Naive B cell (primary cell): ENCODE data around the gene MAP3K21. TPM values are rescaled to one million over a fixed set of nuclear protein-coding genes. Genes with fewer than 3 reads are reported as not detected.

Source experiments
- ATAC-seq, 2 donors: fragments of 150-1000 bp; cut with Tn5 transposase; 2 replicates each; pipeline ENCODE4 v1.10.0; 2021; ENCODE audit warnings: low read depth in 2 of 2, mild to moderate bottlenecking in 2 of 2, moderate library complexity in 2 of 2
- DNase-seq: peaks from one replicate; pipeline ENCODE4 v3.0.0; 2022
- H3K27ac Mint-ChIP-seq, 6 donors: one replicate each; pipeline ENCODE4 v1.8.0; 2020 to 2022; ENCODE audit warnings: mild to moderate bottlenecking in 6 of 6, mixed read lengths in 6 of 6, moderate library complexity in 5 of 6, inconsistent platforms in 2 of 6
- H3K27me3 Mint-ChIP-seq, 3 donors: one replicate each; pipeline ENCODE4 v1.8.0; 2021 to 2022; ENCODE audit warnings: mixed read lengths in 3 of 3, mild to moderate bottlenecking in 1 of 3
- H3K36me3 Mint-ChIP-seq, 2 donors: one replicate each; pipeline ENCODE4 v1.8.0; 2020 to 2022; ENCODE audit warnings: mixed read lengths in 2 of 2, inconsistent platforms in 1 of 2, mild to moderate bottlenecking in 1 of 2
- H3K4me1 Mint-ChIP-seq, 3 donors: one replicate each; pipeline ENCODE4 v1.8.0; 2020 to 2022; ENCODE audit warnings: mixed read lengths in 3 of 3, inconsistent platforms in 1 of 3, mild to moderate bottlenecking in 1 of 3, moderate library complexity in 1 of 3
- H3K4me3 Mint-ChIP-seq, 8 donors: one replicate each; pipeline ENCODE4 v1.8.0; 2020 to 2022; ENCODE audit warnings: mild to moderate bottlenecking in 8 of 8, mixed read lengths in 8 of 8, moderate library complexity in 8 of 8, inconsistent platforms in 2 of 8
- H3K9me3 Mint-ChIP-seq, 7 donors: one replicate each; pipeline ENCODE4 v1.8.0; 2020 to 2022; ENCODE audit warnings: mixed read lengths in 7 of 7, mild to moderate bottlenecking in 5 of 7, inconsistent platforms in 2 of 7, moderate library complexity in 1 of 7
- polyA plus RNA-seq, 6 donors: library from polyadenylated mRNA; unstranded; fragments of 300-500 nt; fragmentation: Illumina TruSeq; gene quantifications; one replicate each; pipeline ENCODE4 v1.2.3, GENCODE V29; 2021; ENCODE audit warnings: low read depth in 6 of 6

MAP3K21 gene
- polyA plus RNA-seq, 6 donors from 2014 or later, result 0.47 to 1.6 (median 0.94) TPM

DNA sequence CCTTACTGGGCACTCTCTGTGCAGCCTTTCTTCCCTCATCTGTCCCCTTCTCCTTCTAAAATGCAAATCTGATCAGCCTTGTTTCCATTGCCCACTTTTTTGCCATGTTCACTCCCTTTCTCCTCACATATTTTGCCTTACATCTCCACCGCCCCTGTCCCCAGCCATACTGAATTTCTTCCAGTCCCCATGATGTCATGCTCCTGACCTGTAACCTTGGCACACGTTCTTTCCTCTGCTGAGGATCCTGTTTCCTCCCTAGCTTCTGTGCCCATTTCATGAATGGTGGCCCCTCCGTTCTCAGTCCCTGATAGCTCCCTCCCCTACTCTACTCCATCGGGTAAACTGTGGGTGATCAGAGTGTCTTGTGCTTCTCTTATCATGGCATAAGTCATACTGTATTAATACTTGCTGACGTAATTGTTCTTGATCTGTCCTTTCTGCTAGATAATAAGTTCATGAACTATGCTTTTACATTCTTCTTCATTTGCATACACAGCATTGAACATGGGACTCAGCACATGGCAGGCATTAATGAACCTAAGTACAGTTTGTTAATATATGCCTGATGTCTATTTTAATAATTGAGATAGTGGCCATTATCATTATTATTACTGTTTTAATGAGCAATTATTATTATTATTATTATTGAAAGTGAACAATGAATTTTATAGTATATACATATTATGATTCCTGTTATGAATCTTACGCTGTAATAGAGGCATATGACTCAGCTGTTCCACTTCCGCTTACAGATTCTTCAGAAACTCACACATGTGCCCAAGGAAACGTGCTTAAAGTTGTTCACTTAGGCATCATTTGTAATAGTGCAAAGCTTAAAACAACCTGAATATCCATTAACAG is 28.5 kb downstream of the MAP3K21 start:
- H3K27ac Mint-ChIP-seq, result peak overlapping the region in 1 of 6 donors; percentile 10
- peaks cover 4 to 10% (median 5%) of the 10 kb centered on the region in 3 donors for H3K4me1 Mint-ChIP-seq
- no peaks in the 10 kb centered on the region for H3K36me3 Mint-ChIP-seq
- H3K4me3 Mint-ChIP-seq, result peak overlapping the region in 1 of 8 donors; percentile 36
- DNase-seq (no peak), ATAC-seq (no peak)
- H3K27me3 Mint-ChIP-seq, result no peaks in the 10 kb centered on the region
- H3K9me3 Mint-ChIP-seq, result no peaks in the 10 kb centered on the region

DNA sequence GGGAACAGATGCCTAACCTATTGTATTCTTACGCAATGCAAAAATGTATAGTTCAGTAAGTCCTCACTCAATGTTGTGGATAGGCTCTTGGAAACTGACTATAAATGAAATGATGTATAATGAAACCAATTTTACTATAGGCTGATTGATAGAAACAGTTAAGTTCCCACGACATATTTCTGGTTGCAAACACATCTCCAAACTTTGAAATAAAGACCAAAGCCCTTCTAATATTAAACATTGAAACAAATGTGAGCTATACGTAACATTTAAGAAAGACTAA is 29.1 kb downstream of the MAP3K21 start:
- Mint-ChIP-seq H3K27ac (no peak overlapping the region), H3K36me3 (no peaks in the 10 kb centered on the region), H3K4me1 (peaks cover 4 to 10% (median 5%) of the 10 kb centered on the region in 3 donors), H3K4me3 (peak overlapping the region in 1 of 8 donors; percentile 56), H3K9me3 (no peaks in the 10 kb centered on the region), H3K27me3 (no peaks in the 10 kb centered on the region)
- ATAC-seq (no peak), DNase-seq (no peak)

DNA sequence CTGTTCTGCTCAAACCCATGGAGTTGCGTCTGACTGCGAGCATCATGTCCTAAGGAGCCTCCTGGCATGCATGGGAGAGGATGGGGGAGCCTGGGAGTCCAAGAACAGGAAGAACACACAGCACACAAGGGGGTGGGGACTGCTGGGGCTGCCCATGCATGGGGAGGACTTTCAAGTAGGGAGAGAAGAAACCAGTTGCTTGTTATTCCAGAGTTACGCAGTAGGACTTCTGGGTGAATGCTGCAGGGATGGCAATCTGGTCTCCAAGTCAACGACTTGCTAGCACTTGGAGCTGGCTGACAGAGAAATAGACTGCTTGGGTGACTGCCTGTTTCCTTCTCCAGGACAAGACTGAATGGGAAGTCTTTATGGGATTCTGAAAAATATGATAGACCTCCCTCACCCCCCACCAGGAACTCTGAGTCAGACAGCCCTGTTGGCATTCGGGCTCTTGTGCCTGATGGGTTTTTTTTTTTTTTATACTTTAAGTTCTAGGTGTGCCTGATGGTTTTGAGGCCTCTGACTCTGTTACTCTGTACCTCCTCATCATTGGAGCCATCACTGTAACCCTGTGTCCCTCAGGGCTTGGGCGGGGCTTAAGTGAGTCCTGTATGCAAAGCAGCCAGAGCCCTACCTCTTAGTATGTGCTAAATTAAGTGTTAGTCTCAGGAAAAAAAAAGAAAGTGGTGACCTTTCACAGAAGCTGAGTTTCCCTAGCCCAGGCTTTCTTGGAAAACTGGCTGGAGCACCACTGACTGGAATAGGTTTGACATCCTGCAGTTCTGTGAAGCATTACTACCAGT is 30.3 kb downstream of the MAP3K21 start:
- Mint-ChIP-seq H3K27ac (no peak overlapping the region), H3K27me3 (no peaks in the 10 kb centered on the region), H3K36me3 (no peaks in the 10 kb centered on the region), H3K4me3 (no peak overlapping the region), H3K9me3 (no peaks in the 10 kb centered on the region), H3K4me1 (peaks cover 4 to 10% (median 5%) of the 10 kb centered on the region in 3 donors)
- DNase-seq, result no peak
- ATAC-seq, result peak in 1 of 2 donors; percentile 27

DNA sequence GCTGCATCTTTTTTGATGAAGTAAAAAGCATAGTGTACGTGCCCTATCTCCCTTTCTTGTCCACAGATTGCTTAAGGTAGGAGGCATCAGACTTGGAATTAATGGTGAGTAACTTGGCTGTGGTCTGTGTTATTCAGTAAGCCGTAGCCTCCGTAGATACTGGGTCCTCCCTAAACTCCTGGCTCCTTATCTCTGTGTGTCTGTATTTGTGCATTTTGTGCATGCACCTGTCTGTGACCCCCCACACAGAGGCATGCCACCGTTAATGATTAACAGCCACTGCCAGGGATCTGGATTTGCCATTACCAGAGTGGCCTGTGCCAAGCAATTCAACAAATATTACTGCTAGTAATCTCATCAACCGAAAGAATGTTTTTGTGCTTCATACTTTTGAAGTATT is 31.9 kb downstream of the MAP3K21 start:
- Mint-ChIP-seq H3K27me3 (no peaks in the 10 kb centered on the region), H3K36me3 (no peaks in the 10 kb centered on the region), H3K4me3 (no peak overlapping the region), H3K4me1 (peaks cover 4 to 10% (median 5%) of the 10 kb centered on the region in 3 donors), H3K27ac (no peak overlapping the region), H3K9me3 (no peaks in the 10 kb centered on the region)
- no peak for ATAC-seq
- DNase-seq, result no peak

DNA sequence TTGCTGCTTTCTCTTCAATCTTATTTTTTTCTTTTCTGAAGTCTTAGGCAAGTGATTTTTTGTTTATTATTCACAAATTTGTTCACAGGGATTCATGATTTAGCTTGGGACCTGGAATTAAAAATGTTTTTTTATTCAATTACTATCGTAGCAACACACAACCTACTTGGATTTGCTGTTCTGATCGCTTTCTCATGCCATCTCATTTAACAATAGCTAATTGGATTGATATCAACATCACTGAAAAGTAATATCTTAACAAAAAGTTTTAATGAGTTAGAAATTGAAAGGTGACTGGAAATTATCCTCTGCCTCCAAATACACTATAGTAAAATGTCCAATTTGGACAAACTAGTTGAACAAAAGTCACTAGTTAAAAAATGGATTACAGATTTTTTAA is 32.4 kb downstream of the MAP3K21 start:
- Mint-ChIP-seq H3K36me3 (no peaks in the 10 kb centered on the region), H3K27ac (no peak overlapping the region), H3K4me3 (no peak overlapping the region), H3K9me3 (no peaks in the 10 kb centered on the region), H3K27me3 (no peaks in the 10 kb centered on the region), H3K4me1 (peaks cover 4 to 10% (median 5%) of the 10 kb centered on the region in 3 donors)
- DNase-seq (no peak), ATAC-seq (no peak)

DNA sequence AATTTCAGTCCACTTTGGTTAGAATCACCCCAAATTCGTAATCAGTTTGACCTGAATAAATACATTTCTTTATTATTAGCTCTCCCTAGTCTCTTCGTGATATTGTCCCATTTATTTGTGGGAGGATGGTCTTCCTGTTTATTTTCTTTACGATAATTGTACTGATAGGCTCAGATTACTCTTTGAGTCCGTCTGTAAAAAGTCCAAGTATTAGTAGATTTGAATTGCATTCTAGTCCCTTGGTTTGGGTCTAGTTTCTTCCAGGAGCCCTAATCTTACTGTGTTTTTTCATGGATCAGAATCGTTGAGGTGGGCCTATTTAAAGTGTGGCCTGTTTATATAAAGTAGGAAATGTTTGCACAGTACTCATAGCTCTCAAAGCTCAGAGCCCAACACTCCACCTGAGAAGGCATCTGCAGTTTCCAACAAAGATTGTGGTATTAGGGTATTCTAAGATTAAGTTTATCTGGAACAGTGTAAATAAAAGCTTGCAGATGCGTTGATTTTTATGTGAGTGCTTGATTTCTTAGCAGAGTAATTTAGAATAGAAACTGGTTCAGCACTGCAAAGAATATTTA is 33.1 kb downstream of the MAP3K21 start:
- ATAC-seq (no peak), DNase-seq (no peak)
- no peaks in the 10 kb centered on the region for H3K9me3 Mint-ChIP-seq
- peak overlapping the region in 1 of 6 donors; percentile 56 for H3K27ac Mint-ChIP-seq
- H3K4me3 Mint-ChIP-seq, result no peak overlapping the region
- peaks cover 4 to 10% (median 5%) of the 10 kb centered on the region in 3 donors for H3K4me1 Mint-ChIP-seq
- no peaks in the 10 kb centered on the region for H3K36me3 Mint-ChIP-seq
- H3K27me3 Mint-ChIP-seq, result no peaks in the 10 kb centered on the region

DNA sequence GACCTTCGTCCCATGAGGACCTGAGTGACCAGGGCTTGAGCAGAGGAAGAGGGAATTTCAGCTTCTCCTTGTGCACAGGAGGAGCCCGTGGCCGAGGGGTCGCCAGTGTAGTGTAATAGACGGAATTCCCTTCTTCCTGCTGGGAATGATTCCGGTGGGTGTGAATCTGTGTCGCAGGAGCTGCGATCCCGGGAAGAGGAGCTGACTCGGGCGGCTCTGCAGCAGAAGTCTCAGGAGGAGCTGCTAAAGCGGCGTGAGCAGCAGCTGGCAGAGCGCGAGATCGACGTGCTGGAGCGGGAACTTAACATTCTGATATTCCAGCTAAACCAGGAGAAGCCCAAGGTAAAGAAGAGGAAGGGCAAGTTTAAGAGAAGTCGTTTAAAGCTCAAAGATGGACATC is 34.4 kb downstream of the MAP3K21 start:
- DNase-seq (no peak), ATAC-seq (no peak)
- Mint-ChIP-seq H3K27me3 (no peaks in the 10 kb centered on the region), H3K36me3 (no peaks in the 10 kb centered on the region), H3K27ac (no peak overlapping the region), H3K9me3 (no peaks in the 10 kb centered on the region), H3K4me1 (peaks cover 4 to 9% (median 5%) of the 10 kb centered on the region in 3 donors), H3K4me3 (no peak overlapping the region)

DNA sequence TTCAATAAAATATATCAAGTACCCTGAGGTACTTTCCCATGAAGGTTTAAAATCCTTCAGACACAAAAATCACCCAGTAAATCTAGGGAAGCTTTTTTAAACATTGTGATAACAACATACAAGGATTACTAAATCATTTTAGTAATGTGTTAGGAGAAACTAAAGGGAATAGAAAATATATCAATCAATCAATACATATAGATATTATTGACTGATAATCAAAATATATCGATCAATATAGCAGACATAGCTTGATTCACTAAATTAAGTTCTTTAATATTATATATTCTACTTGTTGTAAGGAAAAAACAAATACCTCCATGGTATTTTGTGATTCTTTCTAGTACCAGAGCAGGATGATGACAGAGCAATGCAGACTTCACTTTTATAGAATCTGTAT is 35.2 kb downstream of the MAP3K21 start:
- Mint-ChIP-seq H3K36me3 (no peaks in the 10 kb centered on the region), H3K9me3 (no peaks in the 10 kb centered on the region), H3K27me3 (no peaks in the 10 kb centered on the region), H3K4me3 (no peak overlapping the region), H3K4me1 (peaks cover 0 to 6% (median 0%) of the 10 kb centered on the region in 3 donors), H3K27ac (no peak overlapping the region)
- ATAC-seq (no peak), DNase-seq (no peak)

DNA sequence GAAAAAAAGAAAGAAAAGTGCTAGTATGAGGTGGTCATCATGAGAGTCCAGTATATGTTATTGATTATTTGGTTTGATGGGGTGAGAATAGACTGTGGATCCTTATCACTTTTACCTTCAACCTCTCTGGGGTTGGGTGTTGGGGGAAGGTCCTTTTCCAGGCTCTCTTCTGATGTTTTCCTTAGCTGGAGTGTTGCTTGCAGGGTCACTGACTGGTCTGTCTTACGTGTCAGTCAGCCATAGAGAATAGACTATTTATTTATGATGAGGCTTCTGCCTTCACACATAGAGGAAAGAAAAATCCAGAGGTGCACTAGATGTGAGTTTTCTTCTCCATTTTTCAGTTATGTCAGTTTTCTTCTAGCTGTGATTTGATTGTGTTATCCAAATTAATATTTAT is 36.5 kb downstream of the MAP3K21 start:
- Mint-ChIP-seq H3K36me3 (no peaks in the 10 kb centered on the region), H3K4me1 (no peaks in the 10 kb centered on the region), H3K9me3 (no peaks in the 10 kb centered on the region), H3K27me3 (no peaks in the 10 kb centered on the region), H3K27ac (no peak overlapping the region), H3K4me3 (no peak overlapping the region)
- ATAC-seq (no peak), DNase-seq (no peak)

DNA sequence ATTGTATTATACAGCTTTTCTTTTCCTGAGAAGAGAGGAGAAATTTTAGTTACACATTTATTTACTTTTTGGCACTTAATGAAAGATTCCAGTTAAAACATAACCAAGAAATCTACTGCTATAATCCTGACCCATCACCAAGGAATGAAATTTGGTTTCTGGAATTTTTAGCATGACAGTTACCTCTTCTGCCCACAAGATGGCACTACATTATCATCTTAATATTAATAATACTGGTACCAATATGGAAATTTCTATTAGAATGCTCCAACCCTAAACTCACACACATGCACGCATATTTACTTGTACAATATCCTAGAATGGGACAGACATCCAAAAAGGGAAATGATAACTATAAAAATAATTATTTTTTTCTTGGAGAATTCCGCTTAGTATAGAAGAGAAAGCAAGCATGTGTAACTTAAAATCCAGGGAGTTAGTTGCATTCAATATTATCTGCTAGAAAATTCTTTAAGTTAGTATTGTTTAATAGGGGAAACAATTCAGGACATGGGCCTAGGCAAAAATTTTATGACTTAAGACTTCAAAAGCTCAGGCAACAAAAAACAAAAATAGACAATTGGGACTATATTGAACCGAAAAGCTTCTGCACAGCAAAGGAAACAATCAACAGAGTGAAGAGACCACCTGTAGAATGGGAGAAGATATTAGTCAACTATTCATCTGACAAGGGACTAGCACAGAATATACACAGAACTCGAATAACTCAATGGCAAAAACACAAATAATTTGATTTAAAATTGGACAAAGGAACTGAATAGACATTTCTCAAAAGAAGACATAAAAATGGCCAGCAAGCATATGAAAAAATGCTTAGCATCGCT is 37.4 kb downstream of the MAP3K21 start:
- no peak overlapping the region for H3K27ac Mint-ChIP-seq
- H3K27me3 Mint-ChIP-seq, result no peaks in the 10 kb centered on the region
- no peaks in the 10 kb centered on the region for H3K4me1 Mint-ChIP-seq
- ATAC-seq (no peak), DNase-seq (peak; percentile 5)
- no peaks in the 10 kb centered on the region for H3K36me3 Mint-ChIP-seq
- no peaks in the 10 kb centered on the region for H3K9me3 Mint-ChIP-seq
- no peak overlapping the region for H3K4me3 Mint-ChIP-seq

DNA sequence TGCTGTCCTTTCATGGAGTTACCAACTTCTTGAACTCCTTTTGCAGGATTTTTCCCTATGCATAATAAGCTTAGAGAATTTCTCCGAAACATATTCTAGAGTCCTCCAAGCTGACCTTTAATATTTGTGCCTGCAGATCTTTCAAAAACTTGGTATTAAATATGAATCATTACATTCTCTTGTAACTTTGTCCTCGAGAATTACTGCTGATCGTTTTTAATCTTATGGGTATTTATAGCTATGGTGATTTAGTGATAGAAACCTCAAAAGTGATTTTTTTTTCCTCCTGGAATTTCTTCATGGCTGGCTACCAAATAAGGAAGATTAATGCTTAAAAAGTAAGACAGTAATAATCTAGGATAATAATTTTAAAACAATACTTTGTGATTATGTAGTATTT is 39.1 kb downstream of the MAP3K21 start:
- H3K4me3 Mint-ChIP-seq, result no peak overlapping the region
- no peak for ATAC-seq
- H3K4me1 Mint-ChIP-seq, result no peaks in the 10 kb centered on the region
- H3K9me3 Mint-ChIP-seq, result no peaks in the 10 kb centered on the region
- H3K36me3 Mint-ChIP-seq, result no peaks in the 10 kb centered on the region
- no peak overlapping the region for H3K27ac Mint-ChIP-seq
- no peaks in the 10 kb centered on the region for H3K27me3 Mint-ChIP-seq
- no peak for DNase-seq

DNA sequence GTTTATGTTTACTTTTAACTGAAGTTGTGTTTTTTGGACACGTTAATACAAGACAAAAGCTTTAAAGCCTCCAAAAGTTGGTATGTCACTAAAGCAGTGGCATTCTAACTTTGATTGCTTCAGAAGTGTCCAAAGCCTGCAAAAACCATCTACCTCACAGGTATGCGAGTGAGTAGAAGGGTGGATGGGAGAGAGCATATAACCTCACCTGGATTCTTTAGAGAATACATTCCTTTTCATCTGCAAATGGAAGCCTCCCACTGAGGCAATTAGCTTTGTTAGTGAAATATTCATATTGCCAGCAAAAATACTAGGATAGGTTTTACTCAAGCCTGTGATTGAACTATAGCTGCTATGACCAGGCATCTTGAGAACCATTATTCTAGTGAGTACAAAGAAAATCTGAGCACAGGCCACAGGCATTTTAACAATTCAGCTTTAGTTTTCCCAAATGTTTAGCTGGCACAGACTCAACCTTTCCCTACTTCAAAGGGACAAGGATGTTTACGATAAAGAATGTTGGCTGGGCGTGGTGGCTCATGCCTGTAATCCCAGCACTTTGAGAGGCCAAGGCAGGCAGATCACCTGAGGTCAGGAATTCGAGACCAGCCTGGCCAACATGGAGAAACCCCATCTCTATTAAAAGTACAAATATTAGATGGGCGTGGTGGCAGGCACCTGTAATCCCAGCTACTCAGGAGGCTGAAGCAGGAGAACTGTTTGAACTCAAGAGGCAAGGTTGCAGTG is 39.7 kb downstream of the MAP3K21 start:
- H3K9me3 Mint-ChIP-seq, result no peaks in the 10 kb centered on the region
- no peaks in the 10 kb centered on the region for H3K27me3 Mint-ChIP-seq
- H3K36me3 Mint-ChIP-seq, result no peaks in the 10 kb centered on the region
- no peak overlapping the region for H3K27ac Mint-ChIP-seq
- DNase-seq, result no peak
- no peak for ATAC-seq
- H3K4me3 Mint-ChIP-seq, result no peak overlapping the region
- no peaks in the 10 kb centered on the region for H3K4me1 Mint-ChIP-seq
